ENCODE results near the gene ENG.

The ENG gene

GRCh38 chr9:127778280-127779135 is 76.0 kb downstream of the ENG start, which contains the start of gene SH2D3C:
SH2D3C (minus strand) TSS chr9:127778666; CDS start chr9:127778627, 39 bp downstream.
- peak in 1 of 2 donors; percentile 36 for DNase-seq (ENCODE audit: low read depth in 1 of 2, low spot score in 1 of 2)

DNA sequence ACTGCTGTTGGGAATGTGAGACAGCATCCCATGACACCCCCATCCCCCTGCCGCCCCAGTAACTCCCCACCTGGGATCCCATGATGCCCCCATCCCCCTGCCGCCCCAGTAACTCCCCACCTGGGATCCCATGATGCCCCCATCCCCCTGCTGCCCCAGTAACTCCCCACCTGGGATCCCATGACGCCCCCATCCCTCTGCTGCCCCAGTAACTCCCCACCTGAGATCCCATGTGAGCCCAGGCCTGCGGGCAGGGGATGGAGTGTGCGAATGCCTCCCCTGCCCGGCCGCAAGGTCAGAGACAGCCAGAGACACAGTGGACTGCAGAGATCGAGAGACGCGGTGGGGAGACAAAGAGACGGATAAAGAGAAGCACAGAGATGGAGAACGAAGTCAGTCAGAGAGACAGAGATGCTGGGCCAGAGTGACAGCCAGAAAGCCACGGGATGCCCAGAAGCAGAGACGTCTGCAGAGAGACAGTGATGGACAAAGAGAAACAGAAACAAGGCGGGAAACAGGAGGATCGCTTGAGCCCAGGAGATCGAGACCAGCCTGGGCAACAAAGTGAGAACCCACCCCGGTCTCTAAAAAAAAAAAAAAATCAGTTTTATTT is 77.0 kb downstream of the ENG start:
- DNase-seq (ENCODE audit: low read depth in 1 of 2, low spot score in 1 of 2) = no peak

DNA sequence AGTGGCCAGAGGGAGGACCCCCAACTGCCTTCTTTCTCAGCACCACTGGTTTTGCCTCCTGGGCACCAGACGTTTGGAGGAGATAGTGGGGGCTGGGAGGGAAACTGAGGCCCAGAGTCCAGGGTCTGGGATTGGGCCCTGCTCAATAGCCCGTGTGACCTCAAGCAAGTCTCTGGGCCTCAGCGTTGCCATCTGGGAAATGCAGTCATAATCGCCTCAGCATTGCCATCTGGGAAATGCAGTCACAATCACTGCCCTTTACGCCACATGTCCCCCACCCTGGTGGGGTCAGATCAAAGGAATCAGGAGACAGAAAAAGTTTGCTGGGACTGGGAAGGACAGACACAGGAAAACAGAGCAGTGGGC is 77.6 kb downstream of the ENG start:
- DNase-seq (ENCODE audit: low read depth in 1 of 2, low spot score in 1 of 2) = no peak

- peak; percentile 36 to 63 for DNase-seq (ENCODE audit: low read depth in 1 of 2, low spot score in 1 of 2)
These were observed 78.1 kb downstream of the ENG start for GRCh38 chr9:127776195-127776923.

DNA sequence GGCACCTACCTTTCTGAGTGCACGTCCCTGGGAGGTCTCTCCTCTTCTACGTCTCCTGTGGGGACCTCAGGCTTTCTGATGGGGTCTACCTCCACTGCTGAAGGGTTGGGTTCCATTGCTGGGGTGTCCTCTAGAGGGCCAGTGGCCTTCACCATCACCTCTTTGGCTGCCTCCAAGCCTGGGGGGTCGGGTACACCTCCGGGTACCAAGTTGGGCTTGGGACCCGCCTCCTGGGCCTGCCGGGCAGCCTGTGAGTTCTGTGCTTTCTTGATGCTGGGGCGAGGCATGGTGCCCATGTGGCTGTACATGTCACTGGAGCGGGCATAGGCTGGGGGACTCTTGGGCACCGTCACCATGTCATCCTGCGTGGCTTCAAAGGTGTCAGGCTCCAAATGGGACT is 80.5 kb downstream of the ENG start:
- DNase-seq (ENCODE audit: low read depth in 1 of 2, low spot score in 1 of 2) = no peak

DNA sequence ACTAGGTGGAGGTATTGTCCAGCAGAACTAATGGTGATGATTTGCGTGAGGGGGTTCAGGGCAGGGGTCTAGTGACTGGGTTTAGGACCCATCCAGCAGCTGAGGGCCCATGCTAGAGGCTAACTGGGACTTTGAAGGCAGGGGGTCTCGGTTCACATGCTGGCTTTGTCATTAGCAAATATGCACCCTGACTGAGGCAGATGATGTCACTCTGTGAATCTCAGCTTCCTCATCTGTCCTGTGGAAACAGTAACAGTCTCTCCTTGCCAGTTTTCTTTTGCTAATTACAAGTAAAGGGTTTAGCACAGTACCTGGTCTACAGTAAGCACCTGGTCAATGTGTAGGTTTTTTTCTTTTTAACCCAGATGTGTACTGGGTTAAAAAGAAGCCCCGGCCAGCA is 81.2 kb downstream of the ENG start:
- no peak for DNase-seq (ENCODE audit: low read depth in 1 of 2, low spot score in 1 of 2)

- DNase-seq (ENCODE audit: low read depth in 1 of 2, low spot score in 1 of 2) = no peak
These were observed 81.9 kb downstream of the ENG start for GRCh38 chr9:127772603-127773002.

DNA sequence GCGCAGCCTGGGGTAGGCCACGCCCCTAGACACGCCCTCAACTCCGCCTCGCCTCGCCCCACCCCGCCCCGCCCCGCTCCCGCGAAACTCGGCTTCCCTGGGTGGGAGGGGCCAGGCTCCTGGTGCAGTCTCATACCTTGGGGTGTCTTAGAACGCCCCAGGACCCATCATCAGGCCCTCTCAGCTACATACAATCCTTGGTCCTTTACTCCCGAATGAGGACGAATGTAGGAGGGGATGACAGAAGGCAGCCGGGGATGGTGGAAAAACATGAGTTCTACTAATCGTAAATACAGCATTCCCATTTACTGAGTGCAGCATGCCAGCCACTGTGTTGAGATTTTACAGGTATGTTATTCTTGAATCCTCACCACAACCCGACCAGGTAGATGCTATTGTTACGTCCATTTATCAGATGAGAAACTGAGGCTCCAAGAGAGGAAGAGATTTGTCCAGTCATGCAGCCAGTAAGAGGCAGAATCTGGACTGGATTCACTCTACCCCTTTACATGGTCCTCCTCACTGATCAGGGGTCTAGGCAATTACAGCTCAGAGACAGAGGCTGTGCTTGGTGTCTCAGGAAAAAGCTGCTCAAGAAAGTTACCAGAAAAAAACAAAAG is 82.8 kb downstream of the ENG start:
- DNase-seq (ENCODE audit: low read depth in 1 of 2, low spot score in 1 of 2) = no peak

GRCh38 chr9:127770905-127771569 is 83.4 kb downstream of the ENG start:
- DNase-seq (ENCODE audit: low read depth in 1 of 2, low spot score in 1 of 2) = peak; percentile 94

GRCh38 chr9:127770583-127770904 is 83.9 kb downstream of the ENG start:
- DNase-seq (ENCODE audit: low read depth in 1 of 2, low spot score in 1 of 2) = no peak

DNA sequence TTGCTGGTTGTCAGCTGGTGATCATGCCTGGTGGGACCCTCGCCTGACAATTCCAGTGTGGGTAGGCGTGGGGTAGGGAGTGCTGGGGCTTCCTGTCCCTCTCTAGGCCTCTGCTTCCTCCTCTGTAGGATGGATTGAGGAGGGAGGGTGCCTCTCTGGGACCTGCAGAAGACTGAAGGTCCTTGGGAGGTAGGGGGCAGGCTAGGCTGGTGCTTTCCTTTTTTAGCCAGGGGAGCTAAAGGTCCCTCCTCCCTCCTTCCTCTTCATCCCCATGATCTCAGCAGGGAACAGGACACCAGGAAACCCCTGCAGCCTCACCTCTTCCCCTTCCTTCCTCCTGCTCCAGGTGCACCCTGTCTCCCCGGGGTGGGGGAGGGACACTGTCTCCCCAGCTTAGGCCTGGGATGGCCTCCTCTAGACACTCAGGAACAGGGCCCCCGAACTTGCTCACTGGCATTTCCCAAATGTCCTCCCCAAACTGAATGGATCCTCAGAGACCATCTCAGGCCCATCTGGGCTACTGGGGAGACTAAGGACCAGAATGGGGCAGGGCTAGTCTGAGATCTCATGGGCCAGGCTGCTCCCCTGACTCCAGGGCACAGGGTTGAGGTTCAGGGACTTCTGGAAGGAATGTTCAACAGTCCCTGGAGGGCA is 84.4 kb downstream of the ENG start:
- DNase-seq (ENCODE audit: low read depth in 1 of 2, low spot score in 1 of 2) = no peak

DNA sequence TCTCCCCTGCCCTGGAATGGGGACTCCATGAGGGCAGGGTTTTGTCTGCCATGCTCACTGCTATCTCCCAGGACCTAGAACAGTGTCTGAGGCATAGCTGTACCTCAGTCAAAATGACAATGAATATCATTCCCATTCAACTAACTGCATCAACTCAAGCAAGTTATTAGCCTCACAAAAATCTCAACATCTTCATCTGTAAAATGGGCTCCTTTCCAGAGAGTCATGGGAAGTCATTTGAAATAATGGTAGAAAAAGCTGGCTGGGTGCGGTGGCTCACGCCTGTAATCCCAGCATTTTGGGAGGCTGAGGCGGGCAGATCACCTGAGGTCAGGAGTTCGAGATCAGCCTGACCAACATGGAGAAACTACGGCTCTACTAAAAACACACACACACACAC is 85.4 kb downstream of the ENG start:
- DNase-seq (ENCODE audit: low read depth in 1 of 2, low spot score in 1 of 2) = no peak

GRCh38 chr9:127768698-127769097 is 85.8 kb downstream of the ENG start:
- DNase-seq (ENCODE audit: low read depth in 1 of 2, low spot score in 1 of 2) = no peak

- no peak for DNase-seq (ENCODE audit: low read depth in 1 of 2, low spot score in 1 of 2)
These were observed 86.5 kb downstream of the ENG start for GRCh38 chr9:127767909-127768331.

DNA sequence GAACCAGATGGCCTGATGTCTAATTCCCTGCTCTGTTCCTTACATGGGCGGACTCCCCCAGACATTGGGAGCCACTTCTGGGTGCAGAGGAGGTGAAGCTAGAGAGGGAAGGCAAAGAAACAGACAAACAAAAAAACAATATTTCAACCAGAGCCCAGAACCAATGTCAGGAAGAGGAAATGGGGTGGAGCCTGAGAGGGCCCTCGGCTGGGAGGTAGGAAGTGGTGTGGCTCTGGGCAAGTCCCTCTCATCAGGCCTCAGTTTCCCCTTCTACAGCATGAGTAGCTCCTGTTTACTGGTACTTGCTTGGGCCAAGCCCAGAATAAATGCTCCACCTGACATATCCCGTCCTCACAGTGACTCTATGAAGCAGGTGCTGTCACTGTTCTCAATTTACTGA is 87.0 kb downstream of the ENG start:
- DNase-seq (ENCODE audit: low read depth in 1 of 2, low spot score in 1 of 2) = no peak

DNA sequence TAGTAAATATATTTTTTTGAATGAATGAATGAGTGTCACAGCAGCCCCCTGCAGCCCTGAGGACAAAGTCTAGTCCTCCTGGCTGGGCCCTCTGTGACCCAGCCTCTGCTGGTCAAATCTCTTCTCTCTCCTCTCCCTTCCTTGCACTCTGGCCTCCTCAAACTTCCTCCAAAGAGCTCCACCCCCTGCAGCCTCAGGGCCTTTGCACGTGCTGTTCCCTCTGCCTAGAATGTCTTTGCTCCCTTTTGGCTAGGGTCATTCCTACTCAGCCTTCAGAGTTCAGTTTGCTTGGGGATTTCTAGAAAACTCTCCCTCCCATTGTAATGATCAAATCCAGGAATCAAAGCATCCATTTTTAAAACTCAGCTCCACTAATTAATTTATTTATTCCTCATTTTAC is 89.0 kb downstream of the ENG start:
- no peak for DNase-seq (ENCODE audit: low read depth in 1 of 2, low spot score in 1 of 2)

Measured in activated CD4-positive, alpha-beta T cell treated with anti-CD3 and anti-CD28 coated beads, Interleukin-2, amount 50 U/mL, for 24 hours (primary cell).